GM12892 (cell line): Measurements from ENCODE around the gene PHACTR3.

ENCODE experiments used
- POLR2A ChIP-seq: IDR thresholded peaks from 2 replicates; pipeline ENCODE4 v1.6.1; 2011; ENCODE audit warnings: low read depth, low read length, control low read depth
- POLR2AphosphoS5 ChIP-seq: IDR thresholded peaks from 2 replicates; pipeline ENCODE4 v1.6.1; 2011; ENCODE audit warnings: low read depth, low read length, control low read depth

DNA sequence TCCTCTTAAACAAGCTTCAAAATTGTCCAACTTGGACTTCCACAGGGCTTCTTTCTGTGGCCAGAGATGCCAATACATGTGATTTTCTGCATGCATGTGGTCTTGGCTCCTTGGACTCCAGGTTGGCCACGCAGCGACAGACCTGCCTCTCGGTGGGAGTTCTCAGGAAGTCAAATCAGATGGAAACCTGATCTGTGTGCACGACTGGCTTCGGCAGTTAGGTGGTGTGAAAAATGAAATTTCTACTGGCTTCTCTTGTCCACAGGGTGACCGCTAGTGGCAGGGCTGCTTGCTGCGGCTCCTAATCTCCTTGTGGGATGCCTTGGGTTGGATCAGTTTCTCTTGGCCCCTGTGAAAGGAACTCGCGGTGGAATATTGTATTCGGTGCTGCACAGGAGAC lies 57.3 kb downstream of the PHACTR3 start:
- TF ChIP-seq POLR2AphosphoS5: no peak
- no peak for TF ChIP-seq POLR2A
